GM19238 (cell line): ENCODE measurements around the gene POFUT1.

Source experiments
- DNase-seq: peaks from one replicate; pipeline ENCODE4 v3.0.0; 2011; ENCODE audit warnings: low spot score; ENCODE audit not compliant: insufficient read length

The POFUT1 gene

GRCh38 chr20:32205843-32206759 lies 1.6 kb upstream of the POFUT1 start:
- DNase-seq, result no peak

GRCh38 chr20:32206760-32207625 lies 687 bp upstream of the POFUT1 start:
- DNase-seq, result no peak

- no peak for DNase-seq
Observed at GRCh38 chr20:32208499-32209154, 947 bp downstream of the POFUT1 start.

- DNase-seq, result no peak
Observed at GRCh38 chr20:32209850-32210605, 2.3 kb downstream of the POFUT1 start.

- no peak for DNase-seq
Observed at GRCh38 chr20:32213870-32214269, 6.2 kb downstream of the POFUT1 start.

GRCh38 chr20:32215147-32215546 lies 7.5 kb downstream of the POFUT1 start:
- no peak for DNase-seq

- no peak for DNase-seq
Observed at GRCh38 chr20:32215729-32216128, 8.0 kb downstream of the POFUT1 start.

- no peak for DNase-seq
Observed at GRCh38 chr20:32216179-32217142, 8.8 kb downstream of the POFUT1 start.

GRCh38 chr20:32218156-32218900 lies 10.6 kb downstream of the POFUT1 start:
- DNase-seq, result no peak

GRCh38 chr20:32224463-32224862 lies 16.8 kb downstream of the POFUT1 start:
- DNase-seq, result no peak

GRCh38 chr20:32226391-32226790 lies 18.7 kb downstream of the POFUT1 start:
- no peak for DNase-seq

- no peak for DNase-seq
Observed at GRCh38 chr20:32227306-32227705, 19.6 kb downstream of the POFUT1 start.

- DNase-seq, result no peak
Observed at GRCh38 chr20:32227744-32228688, 20.3 kb downstream of the POFUT1 start.

GRCh38 chr20:32229251-32229747 lies 21.6 kb downstream of the POFUT1 start:
- no peak for DNase-seq

- no peak for DNase-seq
Observed at GRCh38 chr20:32230707-32231106, 23.0 kb downstream of the POFUT1 start.

GRCh38 chr20:32231245-32231644 lies 23.6 kb downstream of the POFUT1 start:
- no peak for DNase-seq

- no peak for DNase-seq
Observed at GRCh38 chr20:32231847-32232246, 24.2 kb downstream of the POFUT1 start.
